HG02798 (cell line): ENCODE results near the gene CAMKK2.
A peak's percentile ranks its signal among the peaks of the same experiment; 100 is the strongest.
"Not testable (repeated sequence)": the region's sequence is repeated elsewhere in the genome, so short reads cannot be mapped to it uniquely, and the experiment has no call there.

ENCODE experiments used
- ATAC-seq: cut with Tn5 transposase; IDR thresholded peaks from one replicate; pipeline ENCODE4 v1.9.1; 2021; ENCODE audit warnings: mild to moderate bottlenecking; ENCODE audit not compliant: unreplicated experiment, poor library complexity

The CAMKK2 gene

GRCh38 chr12:121228919-121229665, 67.4 kb downstream of the CAMKK2 start:
- ATAC-seq, result no peak

- peak; percentile 75 for ATAC-seq
These were observed 69.2 kb downstream of the CAMKK2 start for GRCh38 chr12:121227294-121227693.

GRCh38 chr12:121226871-121227270, 69.6 kb downstream of the CAMKK2 start:
- ATAC-seq, result not testable (repeated sequence)

GRCh38 chr12:121226399-121226798, 70.1 kb downstream of the CAMKK2 start:
- ATAC-seq, result no peak

- ATAC-seq, result no peak
These were observed 71.9 kb downstream of the CAMKK2 start for GRCh38 chr12:121224591-121224990.

- ATAC-seq, result no peak
These were observed 72.9 kb downstream of the CAMKK2 start for GRCh38 chr12:121223292-121224285.

GRCh38 chr12:121222847-121223246, 73.7 kb downstream of the CAMKK2 start:
- ATAC-seq, result no peak

- no peak for ATAC-seq
These were observed 77.0 kb downstream of the CAMKK2 start for GRCh38 chr12:121219353-121219986.

GRCh38 chr12:121218588-121219352, 77.7 kb downstream of the CAMKK2 start:
- ATAC-seq, result no peak

- ATAC-seq, result no peak
These were observed 78.7 kb downstream of the CAMKK2 start for GRCh38 chr12:121217761-121218160.

GRCh38 chr12:121217063-121217462, 79.4 kb downstream of the CAMKK2 start:
- no peak for ATAC-seq

- no peak for ATAC-seq
These were observed 80.4 kb downstream of the CAMKK2 start for GRCh38 chr12:121216102-121216501.

- ATAC-seq, result peak; percentile 34
These were observed 81.4 kb downstream of the CAMKK2 start for GRCh38 chr12:121214855-121215745.

- no peak for ATAC-seq
These were observed 82.2 kb downstream of the CAMKK2 start for GRCh38 chr12:121214166-121214777.

- ATAC-seq, result no peak
These were observed 83.6 kb downstream of the CAMKK2 start for GRCh38 chr12:121212875-121213274.

- ATAC-seq, result peak; percentile 90
These were observed 86.6 kb downstream of the CAMKK2 start, which contains the start of gene P2RX4 for GRCh38 chr12:121209624-121210572. Gene P2RX4, plus strand, starts transcription at chr12:121210129. Its CDS starts 36 bp downstream, at chr12:121210165.

- ATAC-seq, result no peak
These were observed 87.3 kb downstream of the CAMKK2 start for GRCh38 chr12:121209221-121209620.
